ENCODE data around the gene FRMD4A. TPM values are rescaled to one million over a fixed set of nuclear protein-coding genes. Genes with fewer than 3 reads are reported as not detected.
A peak's percentile ranks its signal among the peaks of the same experiment; 100 is the strongest.

The FRMD4A gene
- total RNA-seq, 2 donors from 2014 or later = 22.3 to 22.4 TPM

DNA sequence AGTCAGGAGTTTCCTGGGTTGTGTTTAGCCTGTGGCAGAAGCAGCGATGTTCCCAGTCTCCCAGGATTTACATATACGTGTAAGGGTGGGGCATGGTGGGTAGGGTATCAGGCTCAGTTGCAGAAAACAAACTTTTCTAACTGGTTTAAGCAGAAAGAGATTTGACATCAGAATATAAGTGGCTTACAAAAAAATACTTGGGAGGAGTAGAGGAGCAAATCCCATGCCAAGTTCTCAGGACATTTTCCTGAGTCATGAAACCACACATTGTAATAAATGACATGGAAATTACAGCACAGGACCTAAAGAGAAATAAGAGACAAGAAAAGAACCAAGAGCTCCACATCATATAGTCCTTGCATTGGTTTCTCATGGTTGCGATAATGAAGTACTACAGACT lies 26.2 kb upstream of the FRMD4A start:
- Mint-ChIP-seq H3K4me3 (no peak overlapping the region), H3K36me3 (ENCODE audit: low read depth) (no peaks in the 10 kb centered on the region), H3K27me3 (ENCODE audit: insufficient read depth) (no peaks in the 10 kb centered on the region), H3K4me1 (peaks cover 6% of the 10 kb centered on the region), H3K27ac (no peak overlapping the region), H3K9me3 (no peaks in the 10 kb centered on the region)
- WGBS, 2 experiments (ENCODE audit: insufficient coverage in 1 of 2, insufficient read length in 1 of 2) = 93 to 100% methylated on average over 2 to 3 of the region's 3 CpGs
- no peaks in the 10 kb centered on the region for H3K36me3 ChIP-seq (ENCODE audit: control insufficient read depth, insufficient read depth, low read length)
- H3K27ac ChIP-seq (ENCODE audit: low read depth, low read length) = no peak overlapping the region
- H3K9me3 ChIP-seq (ENCODE audit: control insufficient read depth, low read length) = no peaks in the 10 kb centered on the region
- H3K9ac ChIP-seq (ENCODE audit: extremely low read depth, low read length, poor library complexity, severe bottlenecking) = no peak overlapping the region
- TF ChIP-seq, protein P1, sequence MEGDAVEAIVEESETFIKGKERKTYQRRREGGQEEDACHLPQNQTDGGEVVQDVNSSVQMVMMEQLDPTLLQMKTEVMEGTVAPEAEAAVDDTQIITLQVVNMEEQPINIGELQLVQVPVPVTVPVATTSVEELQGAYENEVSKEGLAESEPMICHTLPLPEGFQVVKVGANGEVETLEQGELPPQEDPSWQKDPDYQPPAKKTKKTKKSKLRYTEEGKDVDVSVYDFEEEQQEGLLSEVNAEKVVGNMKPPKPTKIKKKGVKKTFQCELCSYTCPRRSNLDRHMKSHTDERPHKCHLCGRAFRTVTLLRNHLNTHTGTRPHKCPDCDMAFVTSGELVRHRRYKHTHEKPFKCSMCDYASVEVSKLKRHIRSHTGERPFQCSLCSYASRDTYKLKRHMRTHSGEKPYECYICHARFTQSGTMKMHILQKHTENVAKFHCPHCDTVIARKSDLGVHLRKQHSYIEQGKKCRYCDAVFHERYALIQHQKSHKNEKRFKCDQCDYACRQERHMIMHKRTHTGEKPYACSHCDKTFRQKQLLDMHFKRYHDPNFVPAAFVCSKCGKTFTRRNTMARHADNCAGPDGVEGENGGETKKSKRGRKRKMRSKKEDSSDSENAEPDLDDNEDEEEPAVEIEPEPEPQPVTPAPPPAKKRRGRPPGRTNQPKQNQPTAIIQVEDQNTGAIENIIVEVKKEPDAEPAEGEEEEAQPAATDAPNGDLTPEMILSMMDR (conservative IDR thresholded peaks at IDR 0.05) = no peak
- no peaks in the 10 kb centered on the region for H3K27me3 ChIP-seq (ENCODE audit: control insufficient read depth, insufficient read depth, low read length, poor library complexity, severe bottlenecking)
- no peak overlapping the region for H3K4me3 ChIP-seq (ENCODE audit: low read length)
- DNase-seq = no peak
- no peaks in the 10 kb centered on the region for H3K4me1 ChIP-seq (ENCODE audit: control insufficient read depth, insufficient read depth, low read length)

DNA sequence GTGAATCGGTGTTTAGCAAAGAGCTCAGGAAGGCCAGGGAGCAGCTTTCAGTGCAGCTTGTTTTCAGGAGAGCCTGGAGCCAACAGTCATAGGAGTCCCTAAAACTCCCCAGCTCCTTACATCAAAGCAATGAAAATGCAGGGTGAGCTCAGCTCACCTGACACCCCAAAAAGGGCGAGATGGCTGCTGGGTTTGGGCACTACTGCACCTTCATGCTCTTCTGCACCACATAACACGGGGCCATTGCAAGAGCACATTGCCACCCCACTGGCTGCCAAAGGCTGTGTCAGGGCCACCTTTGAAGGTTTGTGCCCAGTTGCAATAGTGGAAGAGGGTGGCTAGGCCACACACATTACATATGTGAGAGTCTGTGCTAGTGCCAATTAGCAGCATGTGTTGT lies 25.0 kb upstream of the FRMD4A start:
- no peaks in the 10 kb centered on the region for H3K9me3 ChIP-seq (ENCODE audit: control insufficient read depth, low read length)
- H3K4me1 Mint-ChIP-seq = peaks cover 6% of the 10 kb centered on the region
- no peak overlapping the region for H3K27ac ChIP-seq (ENCODE audit: low read depth, low read length)
- H3K36me3 ChIP-seq (ENCODE audit: control insufficient read depth, insufficient read depth, low read length) = no peaks in the 10 kb centered on the region
- TF ChIP-seq, protein P1 (conservative IDR thresholded peaks at IDR 0.05) = no peak
- no peaks in the 10 kb centered on the region for H3K27me3 Mint-ChIP-seq (ENCODE audit: insufficient read depth)
- no peaks in the 10 kb centered on the region for H3K9me3 Mint-ChIP-seq
- no peaks in the 10 kb centered on the region for H3K36me3 Mint-ChIP-seq (ENCODE audit: low read depth)
- no peaks in the 10 kb centered on the region for H3K4me1 ChIP-seq (ENCODE audit: control insufficient read depth, insufficient read depth, low read length)
- no peak for DNase-seq
- no peak overlapping the region for H3K4me3 Mint-ChIP-seq
- WGBS, 2 experiments (ENCODE audit: insufficient coverage in 1 of 2, insufficient read length in 1 of 2) = 89 to 100% methylated on average over 2 to 3 of the region's 3 CpGs
- H3K9ac ChIP-seq (ENCODE audit: extremely low read depth, low read length, poor library complexity, severe bottlenecking) = no peak overlapping the region
- no peak overlapping the region for H3K27ac Mint-ChIP-seq
- H3K27me3 ChIP-seq (ENCODE audit: control insufficient read depth, insufficient read depth, low read length, poor library complexity, severe bottlenecking) = no peaks in the 10 kb centered on the region
- no peak overlapping the region for H3K4me3 ChIP-seq (ENCODE audit: low read length)

DNA sequence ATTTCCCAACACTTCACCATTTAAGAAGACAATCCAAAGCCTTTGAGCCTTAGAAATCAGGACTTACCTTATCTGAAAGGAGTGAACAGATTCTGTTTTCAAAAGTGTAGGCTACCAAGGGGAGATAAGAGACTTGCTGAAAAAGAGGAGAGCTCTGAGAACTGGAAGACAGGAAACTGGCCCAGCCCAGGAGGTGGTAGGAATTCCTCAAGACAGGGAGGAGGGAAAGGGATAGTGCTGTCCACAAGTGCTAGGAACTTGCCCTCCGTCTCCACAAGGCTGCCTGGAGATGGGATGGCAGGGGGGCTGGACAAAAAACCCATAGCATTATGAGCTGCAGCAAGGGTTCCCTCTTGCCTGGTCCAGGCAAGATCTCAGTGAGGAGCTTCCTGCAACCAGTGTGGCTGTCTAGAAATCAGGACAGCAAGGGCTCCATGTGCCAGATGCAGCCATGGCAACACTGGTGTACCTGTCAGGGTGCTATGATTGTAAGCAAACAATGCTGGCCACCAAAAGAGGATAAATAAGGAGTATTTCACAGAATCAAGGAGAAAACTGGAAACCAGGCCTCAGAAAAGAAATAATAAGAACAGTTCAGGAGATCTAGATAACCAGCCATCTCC lies 22.7 kb upstream of the FRMD4A start:
- no peak overlapping the region for H3K9ac ChIP-seq (ENCODE audit: extremely low read depth, low read length, poor library complexity, severe bottlenecking)
- Mint-ChIP-seq H3K4me3 (no peak overlapping the region), H3K27me3 (ENCODE audit: insufficient read depth) (no peaks in the 10 kb centered on the region), H3K4me1 (peaks cover 6% of the 10 kb centered on the region), H3K36me3 (ENCODE audit: low read depth) (no peaks in the 10 kb centered on the region), H3K27ac (no peak overlapping the region), H3K9me3 (no peaks in the 10 kb centered on the region)
- TF ChIP-seq, protein P1 (conservative IDR thresholded peaks at IDR 0.05) = no peak
- H3K36me3 ChIP-seq (ENCODE audit: control insufficient read depth, insufficient read depth, low read length) = no peaks in the 10 kb centered on the region
- 40 to 42% methylated on average over 1 of the region's 1 CpG for WGBS, 2 experiments (ENCODE audit: insufficient coverage in 1 of 2, insufficient read length in 1 of 2)
- H3K27ac ChIP-seq (ENCODE audit: low read depth, low read length) = no peak overlapping the region
- no peaks in the 10 kb centered on the region for H3K9me3 ChIP-seq (ENCODE audit: control insufficient read depth, low read length)
- peak; percentile 71 for DNase-seq
- H3K4me3 ChIP-seq (ENCODE audit: low read length) = no peak overlapping the region
- H3K27me3 ChIP-seq (ENCODE audit: control insufficient read depth, insufficient read depth, low read length, poor library complexity, severe bottlenecking) = no peaks in the 10 kb centered on the region
- H3K4me1 ChIP-seq (ENCODE audit: control insufficient read depth, insufficient read depth, low read length) = no peaks in the 10 kb centered on the region

All from endodermal cell (in vitro differentiated cells).